Karpas-422 (cell line): ENCODE results near the gene GBGT1. TPM values are rescaled to one million over a fixed set of nuclear protein-coding genes. Genes with fewer than 3 reads are reported as not detected.

ENCODE experiments used
- DNase-seq: peaks from one replicate; pipeline ENCODE4 v3.0.0-alpha.2; 2015
- H2AFZ ChIP-seq: fragments of 200-600 bp; sonication (generic); 2 replicates; pipeline ENCODE4 v1.6.1; 2014; ENCODE audit warnings: antibody characterized with exemption, low read length, mixed read lengths
- H3K27ac ChIP-seq: fragments of 200-600 bp; sonication (generic); 2 replicates; pipeline ENCODE4 v1.5.1; 2014; ENCODE audit warnings: mild to moderate bottlenecking, low read length, moderate library complexity
- H3K27me3 ChIP-seq: fragments of 200-600 bp; sonication (generic); 2 replicates; pipeline ENCODE4 v1.6.1; 2014; ENCODE audit warnings: low read length, mixed read lengths
- H3K36me3 ChIP-seq: fragments of 200-600 bp; sonication (generic); 2 replicates; pipeline ENCODE4 v1.6.1; 2014; ENCODE audit warnings: low read length, mixed read lengths; ENCODE audit not compliant: insufficient read depth
- H3K4me1 ChIP-seq: fragments of 200-600 bp; sonication (generic); 2 replicates; pipeline ENCODE4 v1.6.1; 2014; ENCODE audit warnings: mild to moderate bottlenecking, low read length, mixed read lengths
- H3K4me2 ChIP-seq: fragments of 200-600 bp; sonication (generic); 2 replicates; pipeline ENCODE4 v1.6.1; 2014; ENCODE audit warnings: low read length, low read depth, mild to moderate bottlenecking; ENCODE audit not compliant: poor library complexity, severe bottlenecking
- H3K4me3 ChIP-seq: fragments of 200-600 bp; sonication (generic); 2 replicates; pipeline ENCODE4 v1.5.1; 2014; ENCODE audit warnings: mild to moderate bottlenecking, antibody characterized with exemption, low read length, mixed read lengths
- H3K79me2 ChIP-seq: fragments of 200-600 bp; sonication (generic); 2 replicates; pipeline ENCODE4 v1.6.1; 2014; ENCODE audit warnings: mild to moderate bottlenecking, low read length, mixed read lengths
- H3K9ac ChIP-seq: fragments of 200-600 bp; sonication (generic); 2 replicates; pipeline ENCODE4 v1.6.0; 2014; ENCODE audit warnings: low read length
- H3K9me2 ChIP-seq: fragments of 200-600 bp; sonication (generic), shearing (Covaris generic); replicated peaks from 2 replicates; pipeline ENCODE4 v1.6.0; 2014; ENCODE audit warnings: mild to moderate bottlenecking, low read length, moderate library complexity; ENCODE audit not compliant: insufficient read depth
- H3K9me3 ChIP-seq: fragments of 300-700, 200-600 bp; sonication (generic); 2 replicates; pipeline ENCODE4 v1.6.1; 2014; ENCODE audit warnings: low read length, mixed read lengths
- H4K20me1 ChIP-seq: fragments of 200-600 bp; sonication (generic); 2 replicates; pipeline ENCODE4 v1.6.1; 2014; ENCODE audit warnings: mild to moderate bottlenecking, antibody characterized with exemption, low read length, low read depth; ENCODE audit not compliant: insufficient read depth
- total RNA-seq: library from RNA; depleted of rRNA; stranded (reverse); fragments of >200 nt; shearing (Covaris generic); gene quantifications from 2 replicates; pipeline ENCODE4 v1.2.3, GENCODE V29; 2014; ENCODE audit warnings: low replicate concordance

Gene GBGT1
- total RNA-seq, 1 experiment from 2014 or later, result 5.2 TPM

DNA sequence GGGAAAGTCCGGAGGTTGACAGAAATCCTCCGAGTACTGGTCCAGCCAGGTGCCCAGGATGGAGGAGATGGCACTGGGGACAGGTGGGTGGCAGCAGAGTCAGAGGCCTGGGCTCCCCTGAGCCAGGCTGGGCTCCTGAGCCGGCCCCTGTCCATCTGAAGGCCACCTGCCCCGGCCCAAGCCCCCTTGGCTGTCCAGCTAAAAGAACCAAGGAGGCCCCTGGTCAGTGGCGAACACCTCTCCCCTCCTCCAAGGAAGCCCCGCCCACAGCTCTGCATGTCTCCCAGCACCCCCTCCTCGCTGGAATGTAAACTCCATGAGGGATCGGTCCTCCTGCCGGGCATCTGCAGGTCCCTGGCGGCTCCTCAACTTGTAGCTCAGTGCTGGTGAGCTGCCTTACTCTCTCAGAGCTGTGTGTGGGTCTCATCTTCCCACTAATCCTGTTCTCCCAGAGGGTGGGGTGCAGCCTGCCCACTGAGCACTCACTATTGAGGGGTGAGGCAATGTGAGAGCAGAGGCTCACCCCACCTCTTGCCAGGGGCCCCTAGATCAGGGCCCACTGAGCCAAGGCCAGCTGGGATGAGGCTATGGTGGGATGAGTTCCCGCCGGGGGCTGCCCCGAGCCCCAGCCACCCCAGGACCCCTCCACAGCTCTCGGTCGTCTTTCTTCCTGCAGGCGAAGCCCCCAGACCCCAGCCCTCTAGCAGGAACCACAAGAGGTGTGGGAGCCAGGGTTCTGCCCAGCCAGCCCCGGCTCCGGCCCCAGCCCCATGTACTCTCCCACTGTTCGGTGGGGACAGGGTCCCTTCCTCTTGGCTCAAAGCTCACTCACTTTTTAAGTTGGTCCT, 54.7 kb downstream of the GBGT1 start:
- Histone ChIP-seq H2AFZ (no peak overlapping the region), H3K9me2 (no peaks in the 10 kb centered on the region), H3K4me2 (no peak overlapping the region), H3K79me2 (peaks cover 24% of the 10 kb centered on the region), H3K27me3 (no peaks in the 10 kb centered on the region), H3K9me3 (no peaks in the 10 kb centered on the region), H3K4me1 (peaks cover 8% of the 10 kb centered on the region), H3K27ac (no peak overlapping the region), H4K20me1 (peaks cover 32% of the 10 kb centered on the region; the same call in 1 of the 2 replicates), H3K4me3 (no peak overlapping the region), H3K36me3 (peaks cover 20% of the 10 kb centered on the region; the same call in 1 of the 2 replicates), H3K9ac (no peak overlapping the region)
- DNase-seq, result no peak

- Histone ChIP-seq H2AFZ (no peak overlapping the region), H3K79me2 (peaks cover 16% of the 10 kb centered on the region), H3K9me2 (no peaks in the 10 kb centered on the region), H3K36me3 (peaks cover 22% of the 10 kb centered on the region; the same call in 1 of the 2 replicates), H3K27me3 (no peaks in the 10 kb centered on the region), H3K4me2 (no peak overlapping the region), H3K4me1 (no peaks in the 10 kb centered on the region), H3K9me3 (no peaks in the 10 kb centered on the region), H4K20me1 (peaks cover 24% of the 10 kb centered on the region; the same call in 1 of the 2 replicates), H3K27ac (no peak overlapping the region), H3K4me3 (no peak overlapping the region), H3K9ac (no peak overlapping the region)
- DNase-seq, result no peak
These were observed 55.5 kb downstream of the GBGT1 start for GRCh38 chr9:133107961-133108793.

DNA sequence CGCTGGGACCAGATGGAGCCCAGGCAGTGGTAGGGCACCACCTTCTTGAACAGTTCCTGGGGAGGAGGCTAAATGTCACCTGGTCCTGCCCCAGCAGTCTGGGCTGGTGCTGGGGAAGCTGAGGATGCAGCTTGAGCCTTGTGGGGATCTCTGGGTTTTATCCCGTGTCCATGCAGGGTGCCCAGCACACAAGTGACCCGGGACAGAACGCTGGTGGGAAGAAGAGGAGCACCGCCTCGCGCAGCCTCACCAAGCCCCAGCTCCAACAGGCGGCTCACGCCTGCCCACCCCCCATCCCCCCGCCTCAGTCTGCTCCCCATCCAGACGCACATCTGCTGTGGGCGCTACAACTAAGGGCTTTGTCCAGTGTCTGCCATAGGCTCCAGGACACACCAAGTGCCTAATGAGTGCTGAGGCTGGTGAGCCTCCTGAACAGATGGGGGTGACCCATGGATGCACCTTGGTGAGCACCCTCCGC, 56.4 kb downstream of the GBGT1 start:
- Histone ChIP-seq H4K20me1 (peaks cover 15% of the 10 kb centered on the region; the same call in 1 of the 2 replicates), H3K4me2 (no peak overlapping the region), H2AFZ (no peak overlapping the region), H3K79me2 (peaks cover 7% of the 10 kb centered on the region), H3K9me2 (no peaks in the 10 kb centered on the region), H3K4me1 (no peaks in the 10 kb centered on the region), H3K9me3 (no peaks in the 10 kb centered on the region), H3K9ac (no peak overlapping the region), H3K27ac (no peak overlapping the region), H3K4me3 (no peak overlapping the region), H3K27me3 (no peaks in the 10 kb centered on the region), H3K36me3 (peaks cover 30% of the 10 kb centered on the region)
- no peak for DNase-seq

DNA sequence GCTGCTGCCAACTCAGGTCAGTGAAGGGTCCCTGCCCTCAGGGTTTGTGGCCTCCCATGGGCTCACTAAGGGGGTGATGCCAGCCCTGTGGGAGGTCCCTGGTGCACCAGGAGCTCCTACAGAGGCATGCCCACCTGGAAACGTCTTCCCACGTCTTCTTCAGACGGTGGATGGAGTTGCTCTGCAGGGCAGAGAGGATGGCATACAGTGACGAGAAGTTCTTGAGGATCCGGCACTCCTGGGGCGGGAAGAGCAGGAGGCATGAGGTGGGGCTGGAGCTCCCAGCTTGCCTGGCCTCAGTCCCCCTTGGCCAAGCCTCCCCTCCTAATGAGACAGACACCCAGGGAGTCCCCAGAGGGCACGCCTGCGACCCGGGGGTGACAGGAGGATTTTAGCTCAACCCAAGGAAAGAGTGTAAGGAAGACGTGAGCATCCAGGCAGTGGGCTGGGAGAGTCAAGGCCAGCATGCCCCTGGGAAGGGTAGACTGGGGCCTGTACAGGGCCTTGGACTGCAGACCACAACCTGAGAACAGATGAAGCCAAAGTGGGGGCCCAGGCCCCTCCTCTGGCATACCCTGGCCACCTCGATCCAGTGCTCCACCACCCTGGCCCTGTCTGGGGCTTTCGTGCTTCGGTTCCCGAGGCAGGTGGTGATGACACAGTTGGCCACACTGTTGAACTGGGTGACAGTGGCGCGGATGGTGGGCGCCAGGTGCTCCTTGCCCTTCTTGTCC, 57.0 kb downstream of the GBGT1 start:
- no peak overlapping the region for H3K4me2 ChIP-seq
- no peaks in the 10 kb centered on the region for H3K9me2 ChIP-seq
- no peak overlapping the region for H3K27ac ChIP-seq
- H4K20me1 ChIP-seq, result peaks cover 12% of the 10 kb centered on the region; the same call in 1 of the 2 replicates
- H3K27me3 ChIP-seq, result no peaks in the 10 kb centered on the region
- no peak overlapping the region for H3K9ac ChIP-seq
- H3K79me2 ChIP-seq, result peaks cover under 1% of the 10 kb centered on the region; the same call in 1 of the 2 replicates
- H2AFZ ChIP-seq, result no peak overlapping the region
- peaks cover 36% of the 10 kb centered on the region for H3K36me3 ChIP-seq
- no peak for DNase-seq
- no peaks in the 10 kb centered on the region for H3K9me3 ChIP-seq
- H3K4me3 ChIP-seq, result no peak overlapping the region
- H3K4me1 ChIP-seq, result no peaks in the 10 kb centered on the region

GRCh38 chr9:133105461-133105770, 58.3 kb downstream of the GBGT1 start:
- peaks cover 41% of the 10 kb centered on the region for H3K36me3 ChIP-seq
- H3K9me2 ChIP-seq, result no peaks in the 10 kb centered on the region
- no peak overlapping the region for H3K4me3 ChIP-seq
- no peaks in the 10 kb centered on the region for H3K4me1 ChIP-seq
- DNase-seq, result no peak
- no peak overlapping the region for H3K9ac ChIP-seq
- H3K79me2 ChIP-seq, result no peaks in the 10 kb centered on the region; the same call in 1 of the 2 replicates
- H3K4me2 ChIP-seq, result no peak overlapping the region
- no peak overlapping the region for H2AFZ ChIP-seq
- no peaks in the 10 kb centered on the region for H3K27me3 ChIP-seq
- no peaks in the 10 kb centered on the region for H3K9me3 ChIP-seq
- no peak overlapping the region for H3K27ac ChIP-seq
- H4K20me1 ChIP-seq, result peaks cover 12% of the 10 kb centered on the region; the same call in 1 of the 2 replicates

GRCh38 chr9:133104718-133105460, 58.8 kb downstream of the GBGT1 start:
- Histone ChIP-seq H3K9me2 (no peaks in the 10 kb centered on the region), H3K36me3 (peaks cover 44% of the 10 kb centered on the region), H3K9me3 (no peaks in the 10 kb centered on the region), H3K9ac (no peak overlapping the region), H2AFZ (no peak overlapping the region), H3K27ac (no peak overlapping the region), H3K79me2 (no peaks in the 10 kb centered on the region), H4K20me1 (peaks cover 12% of the 10 kb centered on the region; the same call in 1 of the 2 replicates), H3K4me1 (no peaks in the 10 kb centered on the region), H3K4me2 (no peak overlapping the region), H3K27me3 (no peaks in the 10 kb centered on the region), H3K4me3 (no peak overlapping the region)
- no peak for DNase-seq

DNA sequence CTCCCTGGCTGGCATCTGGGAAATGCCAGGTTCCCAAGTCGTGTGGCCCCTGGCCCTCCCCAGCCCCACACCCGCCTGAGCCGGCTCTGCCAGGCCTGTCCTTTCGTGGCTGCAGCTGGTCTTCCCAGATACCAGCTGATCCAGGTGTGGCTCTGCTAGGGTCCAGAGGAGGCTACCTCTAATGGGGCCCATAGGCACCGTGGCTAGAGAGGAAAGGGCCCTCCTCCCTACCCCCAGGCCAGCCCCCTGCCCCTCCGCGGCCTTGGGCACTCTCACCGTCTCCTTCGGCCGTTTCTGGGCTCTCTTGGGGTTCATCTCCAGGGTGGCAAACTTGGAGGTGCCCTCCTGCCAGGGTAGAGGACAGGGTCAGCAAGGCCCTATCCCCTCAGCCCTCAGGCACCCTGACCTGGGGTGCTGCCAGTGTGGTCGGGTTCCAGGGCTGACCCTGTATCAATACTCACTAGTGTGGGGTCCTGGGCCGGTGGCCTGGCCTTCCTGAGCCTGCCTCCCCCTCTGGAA, 59.7 kb downstream of the GBGT1 start:
- Histone ChIP-seq H4K20me1 (0 out of 2 replicates have a peak, but pooled peaks cover 5% of the 10 kb centered on the region), H3K9ac (no peak overlapping the region), H3K79me2 (no peaks in the 10 kb centered on the region), H3K4me1 (no peaks in the 10 kb centered on the region), H3K9me2 (no peaks in the 10 kb centered on the region), H3K4me3 (no peak overlapping the region), H3K27ac (no peak overlapping the region), H3K27me3 (no peaks in the 10 kb centered on the region), H3K36me3 (peaks cover 49% of the 10 kb centered on the region), H3K4me2 (no peak overlapping the region), H2AFZ (no peak overlapping the region), H3K9me3 (no peaks in the 10 kb centered on the region)
- DNase-seq, result no peak
